GM12891 (cell line): ENCODE measurements around the gene C9orf43.
A peak's percentile ranks its signal among the peaks of the same experiment; 100 is the strongest.
"Not testable (repeated sequence)": the region's sequence is repeated elsewhere in the genome, so short reads cannot be mapped to it uniquely, and the experiment has no call there.

ENCODE experiments used
- DNase-seq: peaks from one replicate; pipeline ENCODE4 v3.0.0; 2011; ENCODE audit warnings: low spot score; ENCODE audit not compliant: insufficient read length
- FAIRE-seq: peaks from 2 replicates; lab custom pipeline; 2011; peaks lifted over from hg19 to GRCh38; lab: Jason Lieb, UNC
- PAX5 ChIP-seq: IDR thresholded peaks from 2 replicates; pipeline ENCODE4 v1.6.1; 2011; ENCODE audit warnings: low read length, moderate library complexity, mild to moderate bottlenecking; ENCODE audit not compliant: insufficient read depth, severe bottlenecking
- POLR2A ChIP-seq: IDR thresholded peaks from 2 replicates; pipeline ENCODE4 v1.6.1; 2011; ENCODE audit warnings: low read depth, low read length, control low read depth
- POLR2AphosphoS5 ChIP-seq: IDR thresholded peaks from 2 replicates; pipeline ENCODE4 v1.6.1; 2011; ENCODE audit warnings: low read depth, low read length, control low read depth
- POU2F2 ChIP-seq: IDR thresholded peaks from 2 replicates; pipeline ENCODE4 v1.6.1; 2011; ENCODE audit warnings: low read depth, mild to moderate bottlenecking, control low read depth, low read length, moderate library complexity
- SPI1 ChIP-seq: IDR thresholded peaks from 2 replicates; pipeline ENCODE4 v1.6.1; 2011; ENCODE audit warnings: low read depth, low read length, control low read depth
- TAF1 ChIP-seq: IDR thresholded peaks from 2 replicates; pipeline ENCODE4 v1.6.1; 2011; ENCODE audit warnings: low read depth, low read length, control low read depth

Gene C9orf43

GRCh38 chr9:113417370-113417769, 6.8 kb downstream of the C9orf43 start:
- TF ChIP-seq POLR2AphosphoS5, result no peak
- TF ChIP-seq PAX5, result no peak
- TF ChIP-seq TAF1, result no peak
- TF ChIP-seq POU2F2, result no peak
- TF ChIP-seq SPI1, result no peak
- TF ChIP-seq POLR2A, result no peak
- peak; percentile 80 for FAIRE-seq

GRCh38 chr9:113421726-113422125, 11.2 kb downstream of the C9orf43 start:
- DNase-seq (no peak), FAIRE-seq (no peak)
- TF ChIP-seq POLR2A (no peak), SPI1 (no peak), POU2F2 (no peak), PAX5 (no peak)

More at GRCh38 chr9:113417370-113417769, 6.8 kb downstream of the C9orf43 start:
- no peak for DNase-seq

GRCh38 chr9:113425072-113425471, 14.5 kb downstream of the C9orf43 start:
- no peak for TF ChIP-seq TAF1
- TF ChIP-seq POU2F2, result no peak
- TF ChIP-seq SPI1, result no peak
- no peak for TF ChIP-seq POLR2A
- no peak for TF ChIP-seq POLR2AphosphoS5
- TF ChIP-seq PAX5, result no peak
- no peak for FAIRE-seq
- no peak for DNase-seq

GRCh38 chr9:113426701-113427100, 16.2 kb downstream of the C9orf43 start:
- TF ChIP-seq POLR2A, result no peak
- TF ChIP-seq POU2F2, result no peak
- TF ChIP-seq POLR2AphosphoS5, result no peak
- no peak for TF ChIP-seq SPI1
- no peak for TF ChIP-seq TAF1
- TF ChIP-seq PAX5, result no peak
- no peak for FAIRE-seq
- no peak for DNase-seq

- TF ChIP-seq PAX5 (no peak), POU2F2 (no peak), TAF1 (no peak), POLR2A (no peak), SPI1 (no peak), POLR2AphosphoS5 (no peak)
- FAIRE-seq (no peak), DNase-seq (no peak)
These were observed 17.1 kb downstream of the C9orf43 start for GRCh38 chr9:113427629-113428028.

- DNase-seq, result no peak
- TF ChIP-seq SPI1, result no peak
- TF ChIP-seq TAF1, result no peak
- TF ChIP-seq POLR2AphosphoS5, result no peak
- no peak for TF ChIP-seq PAX5
- no peak for TF ChIP-seq POU2F2
- TF ChIP-seq POLR2A, result no peak
- no peak for FAIRE-seq
These were observed 17.6 kb downstream of the C9orf43 start for GRCh38 chr9:113428062-113428615.

- FAIRE-seq (no peak), DNase-seq (no peak)
- TF ChIP-seq TAF1 (no peak), POLR2A (no peak), PAX5 (no peak), SPI1 (no peak), POLR2AphosphoS5 (no peak), POU2F2 (no peak)
These were observed 20.6 kb downstream of the C9orf43 start for GRCh38 chr9:113431191-113431590.

- DNase-seq (no peak), FAIRE-seq (no peak)
- TF ChIP-seq SPI1 (no peak), POU2F2 (no peak), POLR2AphosphoS5 (no peak), TAF1 (no peak), PAX5 (no peak), POLR2A (no peak)
These were observed 26.4 kb downstream of the C9orf43 start for GRCh38 chr9:113436728-113437515.

- DNase-seq, FAIRE-seq: not testable (repeated sequence)
These were observed 27.2 kb downstream of the C9orf43 start for GRCh38 chr9:113437716-113438115.

- no peak for FAIRE-seq
- no peak for DNase-seq
- no peak for TF ChIP-seq POU2F2
- no peak for TF ChIP-seq PAX5
- no peak for TF ChIP-seq POLR2AphosphoS5
- no peak for TF ChIP-seq POLR2A
- TF ChIP-seq SPI1, result no peak
- TF ChIP-seq TAF1, result no peak
These were observed 34.2 kb downstream of the C9orf43 start for GRCh38 chr9:113444736-113445135.
